ENCODE data around the gene DUOX1. TPM values are rescaled to one million over a fixed set of nuclear protein-coding genes. Genes with fewer than 3 reads are reported as not detected.

Gene DUOX1
- total RNA-seq, 1 donor from 2014 or later: 0.12 TPM

- TF ChIP-seq CTCF (conservative IDR thresholded peaks at IDR 0.05; ENCODE audit: low read depth, low read length): no peak
- DNase-seq (ENCODE audit: low read depth): no peak
- H3K4me3 ChIP-seq (ENCODE audit: low read depth, low read length): no peak overlapping the region
These were observed 16.3 kb upstream of the DUOX1 start for GRCh38 chr15:45113380-45113990.

GRCh38 chr15:45114076-45114750 is 15.6 kb upstream of the DUOX1 start, which contains the start of the genes DUOX2 and DUOXA2:
Gene DUOX2, minus strand, starts transcription at chr15:45114172. Its CDS starts 761 bp downstream, at chr15:45113411.
Gene DUOXA2, plus strand, starts transcription at chr15:45114326. Its CDS starts 280 bp downstream, at chr15:45114606.
- no peak for TF ChIP-seq CTCF (conservative IDR thresholded peaks at IDR 0.05; ENCODE audit: low read depth, low read length)
- no peak for DNase-seq (ENCODE audit: low read depth)
- H3K4me3 ChIP-seq (ENCODE audit: low read depth, low read length): no peak within 1 kb of the TSS

- no peak for DNase-seq (ENCODE audit: low read depth)
- no peak for TF ChIP-seq CTCF (conservative IDR thresholded peaks at IDR 0.05; ENCODE audit: low read depth, low read length)
- H3K4me3 ChIP-seq (ENCODE audit: low read depth, low read length): no peak overlapping the region
These were observed 15.1 kb upstream of the DUOX1 start for GRCh38 chr15:45114751-45115085.

- no peak for DNase-seq (ENCODE audit: low read depth)
- H3K4me3 ChIP-seq (ENCODE audit: low read depth, low read length): no peak overlapping the region
- TF ChIP-seq CTCF (conservative IDR thresholded peaks at IDR 0.05; ENCODE audit: low read depth, low read length): no peak
These were observed 14.4 kb upstream of the DUOX1 start for GRCh38 chr15:45115312-45115820.

GRCh38 chr15:45116006-45116481 is 13.8 kb upstream of the DUOX1 start:
- DNase-seq (ENCODE audit: low read depth): no peak
- no peak for TF ChIP-seq CTCF (conservative IDR thresholded peaks at IDR 0.05; ENCODE audit: low read depth, low read length)
- H3K4me3 ChIP-seq (ENCODE audit: low read depth, low read length): no peak overlapping the region

GRCh38 chr15:45116482-45117307 is 13.1 kb upstream of the DUOX1 start:
- H3K4me3 ChIP-seq (ENCODE audit: low read depth, low read length): no peak overlapping the region
- no peak for DNase-seq (ENCODE audit: low read depth)
- TF ChIP-seq CTCF (conservative IDR thresholded peaks at IDR 0.05; ENCODE audit: low read depth, low read length): no peak

Measured in epithelial cell of proximal tubule (primary cell).